DND-41 (cell line): ENCODE data around the gene KRT15.

Experiments
- ATAC-seq: fragments of 200-7000 bp; cut with Tn5 transposase; 3 replicates; pipeline ENCODE4 v1.9.1; 2021; ENCODE audit warnings: low read depth; ENCODE audit not compliant: insufficient read depth
- DNase-seq: peaks from one replicate; pipeline ENCODE4 v3.0.0-alpha.2; 2020
- H2AFZ ChIP-seq: 2 replicates; pipeline ENCODE4 v1.6.0; 2012; ENCODE audit warnings: low read depth, low read length
- H3K27ac ChIP-seq: 2 replicates; pipeline ENCODE4 v1.5.1; 2012; ENCODE audit warnings: low read length, inconsistent platforms
- H3K27me3 ChIP-seq: fragments of 200-600 bp; sonication (generic); 2 replicates; pipeline ENCODE4 v1.6.0; 2012; ENCODE audit warnings: low read length, mild to moderate bottlenecking, inconsistent platforms; ENCODE audit not compliant: insufficient read depth, poor library complexity
- H3K36me3 ChIP-seq: 2 replicates; pipeline ENCODE4 v1.5.1; 2012; ENCODE audit warnings: low read length, inconsistent platforms; ENCODE audit not compliant: insufficient read depth
- H3K4me1 ChIP-seq: 2 replicates; pipeline ENCODE4 v1.5.1; 2012; ENCODE audit warnings: mild to moderate bottlenecking, low read length; ENCODE audit not compliant: insufficient read depth
- H3K4me2 ChIP-seq: 2 replicates; pipeline ENCODE4 v1.6.0; 2012; ENCODE audit warnings: mild to moderate bottlenecking, moderate library complexity, low read length, inconsistent platforms; ENCODE audit not compliant: insufficient read depth
- H3K4me3 ChIP-seq, 2 experiments: fragments of 200-600 bp in 1 of 2; shearing (Covaris generic) in 1 of 2; 2 replicates each; pipeline ENCODE4 v1.5.1; 2012 to 2016; ENCODE audit warnings: inconsistent platforms in 2 of 2, low read length in 2 of 2, mild to moderate bottlenecking in 2 of 2, low read depth in 1 of 2, moderate library complexity in 1 of 2
- H3K79me2 ChIP-seq: 2 replicates; pipeline ENCODE4 v1.6.0; 2012; ENCODE audit warnings: low read length, inconsistent platforms; ENCODE audit not compliant: insufficient read depth
- H3K9ac ChIP-seq: 2 replicates; pipeline ENCODE4 v1.6.0; 2012; ENCODE audit warnings: low read depth, mild to moderate bottlenecking, inconsistent platforms, low read length, moderate library complexity
- H3K9me3 ChIP-seq: 2 replicates; pipeline ENCODE4 v1.5.1; 2012; ENCODE audit warnings: low read length, moderate library complexity, mild to moderate bottlenecking, inconsistent platforms; ENCODE audit not compliant: insufficient read depth, severe bottlenecking
- H4K20me1 ChIP-seq: 2 replicates; pipeline ENCODE4 v1.6.0; 2012; ENCODE audit warnings: low read length; ENCODE audit not compliant: insufficient read depth
- CTCF ChIP-seq: IDR thresholded peaks from 2 replicates; pipeline ENCODE4 v1.5.1; 2012; ENCODE audit warnings: borderline replicate concordance, low read length, moderate library complexity, mild to moderate bottlenecking; ENCODE audit not compliant: poor library complexity, severe bottlenecking; ENCODE audit errors: extremely low read depth
- EZH2 ChIP-seq: IDR thresholded peaks from 3 replicates; pipeline ENCODE4 v1.6.1; 2012; ENCODE audit warnings: borderline replicate concordance, low read depth, mild to moderate bottlenecking, moderate library complexity, low read length, inconsistent platforms; ENCODE audit not compliant: severe bottlenecking

The KRT15 gene

GRCh38 chr17:41530062-41531048 is 11.7 kb upstream of the KRT15 start:
- Histone ChIP-seq H3K9ac (no peak overlapping the region), H3K27ac (no peak overlapping the region)
- DNase-seq, result no peak

GRCh38 chr17:41529491-41529915 is 10.8 kb upstream of the KRT15 start:
- H3K27me3 ChIP-seq, result peaks cover 26% of the 10 kb centered on the region
- no peak for ATAC-seq
- no peak overlapping the region for H3K4me3 ChIP-seq
- no peak for DNase-seq
- H3K4me2 ChIP-seq, result no peak overlapping the region
- no peaks in the 10 kb centered on the region for H3K9me3 ChIP-seq
- no peaks in the 10 kb centered on the region for H3K79me2 ChIP-seq
- no peak overlapping the region for H3K9ac ChIP-seq
- H3K36me3 ChIP-seq, result no peaks in the 10 kb centered on the region
- no peak overlapping the region for H2AFZ ChIP-seq
- TF ChIP-seq CTCF (no peak), EZH2 (no peak)
- H4K20me1 ChIP-seq, result no peaks in the 10 kb centered on the region; the same call in none of the 2 replicates
- H3K27ac ChIP-seq, result no peak overlapping the region
- no peaks in the 10 kb centered on the region for H3K4me1 ChIP-seq

More at GRCh38 chr17:41530062-41531048, 11.7 kb upstream of the KRT15 start:
- Histone ChIP-seq H3K36me3 (no peaks in the 10 kb centered on the region), H3K9me3 (no peaks in the 10 kb centered on the region), H3K79me2 (no peaks in the 10 kb centered on the region), H4K20me1 (no peaks in the 10 kb centered on the region; the same call in none of the 2 replicates), H2AFZ (no peak overlapping the region), H3K4me1 (no peaks in the 10 kb centered on the region), H3K4me2 (no peak overlapping the region), H3K4me3 (no peak overlapping the region), H3K27me3 (peaks cover 31% of the 10 kb centered on the region)
- no peak for ATAC-seq
- TF ChIP-seq EZH2 (no peak), CTCF (no peak)

- no peak overlapping the region for H3K9ac ChIP-seq
- no peaks in the 10 kb centered on the region for H3K4me1 ChIP-seq
- no peak for DNase-seq
Observed at GRCh38 chr17:41528959-41529353, 10.3 kb upstream of the KRT15 start.

More at GRCh38 chr17:41528959-41529353, 10.3 kb upstream of the KRT15 start:
- H3K27me3 ChIP-seq, result peaks cover 26% of the 10 kb centered on the region
- TF ChIP-seq EZH2 (no peak), CTCF (no peak)
- H4K20me1 ChIP-seq, result no peaks in the 10 kb centered on the region; the same call in none of the 2 replicates
- H2AFZ ChIP-seq, result no peak overlapping the region
- H3K9me3 ChIP-seq, result no peaks in the 10 kb centered on the region
- no peak overlapping the region for H3K27ac ChIP-seq
- H3K36me3 ChIP-seq, result no peaks in the 10 kb centered on the region
- H3K79me2 ChIP-seq, result no peaks in the 10 kb centered on the region
- ATAC-seq, result no peak
- no peak overlapping the region for H3K4me2 ChIP-seq
- no peak overlapping the region for H3K4me3 ChIP-seq
